H9 (cell line): ENCODE results near the gene SSBP2. TPM values are rescaled to one million over a fixed set of nuclear protein-coding genes. Genes with fewer than 3 reads are reported as not detected.

Experiments used
- DNase-seq: peaks from one replicate; pipeline ENCODE4 v3.0.0-alpha.2; 2017
- H2AFZ ChIP-seq: one replicate; pipeline ENCODE4 v1.6.1; 2013; ENCODE audit warnings: mild to moderate bottlenecking, low read length, control low read depth, moderate library complexity
- H2AK5ac ChIP-seq: 2 replicates; pipeline ENCODE4 v1.6.1; 2013; ENCODE audit warnings: low read length, control low read depth, mixed read lengths; ENCODE audit not compliant: insufficient read length
- H2BK120ac ChIP-seq: one replicate; pipeline ENCODE4 v1.6.1; 2013; ENCODE audit warnings: low read depth, mild to moderate bottlenecking, low read length, control low read depth, inconsistent platforms; ENCODE audit not compliant: poor library complexity, severe bottlenecking
- H2BK12ac ChIP-seq: 2 replicates; pipeline ENCODE4 v1.6.1; 2013; ENCODE audit warnings: low read length, control low read depth, mixed read lengths, low read depth; ENCODE audit not compliant: insufficient read length
- H2BK15ac ChIP-seq: 2 replicates; pipeline ENCODE4 v1.6.1; 2013; ENCODE audit warnings: low read depth, low read length, control low read depth
- H2BK20ac ChIP-seq: one replicate; pipeline ENCODE4 v1.6.1; 2013; ENCODE audit warnings: low read depth, mild to moderate bottlenecking, low read length, control low read depth, inconsistent platforms; ENCODE audit not compliant: poor library complexity, severe bottlenecking
- H2BK5ac ChIP-seq: 2 replicates; pipeline ENCODE4 v1.6.1; 2013; ENCODE audit warnings: low read length, control low read depth, mixed read lengths; ENCODE audit not compliant: insufficient read length
- H3K14ac ChIP-seq: 2 replicates; pipeline ENCODE4 v1.6.1; 2013; ENCODE audit warnings: low read length, control low read depth; ENCODE audit not compliant: insufficient read depth
- H3K18ac ChIP-seq: 2 replicates; pipeline ENCODE4 v1.6.1; 2013; ENCODE audit warnings: low read depth, mild to moderate bottlenecking, mixed read lengths, low read length, control low read depth; ENCODE audit not compliant: insufficient read length
- H3K23ac ChIP-seq: 2 replicates; pipeline ENCODE4 v1.6.1; 2013; ENCODE audit warnings: low read length, control low read depth, mixed read lengths, low read depth; ENCODE audit not compliant: insufficient read length
- H3K23me2 ChIP-seq: 2 replicates; pipeline ENCODE4 v1.6.1; 2013; ENCODE audit warnings: low read depth, mild to moderate bottlenecking, mixed read lengths, low read length, control low read depth; ENCODE audit not compliant: insufficient read length, poor library complexity, severe bottlenecking
- H3K27ac ChIP-seq: 2 replicates; pipeline ENCODE4 v1.5.1; 2013; ENCODE audit warnings: low read length, control low read depth, mixed read lengths, low read depth; ENCODE audit not compliant: insufficient read length
- H3K27me3 ChIP-seq: 2 replicates; pipeline ENCODE4 v1.6.1; 2013; ENCODE audit warnings: low read length, control low read depth, inconsistent platforms; ENCODE audit not compliant: insufficient read depth
- H3K4ac ChIP-seq: 2 replicates; pipeline ENCODE4 v1.6.1; 2013; ENCODE audit warnings: low read depth, mild to moderate bottlenecking, control low read depth, inconsistent platforms, low read length, moderate library complexity
- H3K4me1 ChIP-seq: 2 replicates; pipeline ENCODE4 v1.6.1; 2013; ENCODE audit warnings: low read length, control low read depth, inconsistent platforms; ENCODE audit not compliant: insufficient read depth
- H3K4me2 ChIP-seq: 2 replicates; pipeline ENCODE4 v1.6.1; 2013; ENCODE audit warnings: low read length, control low read depth, mixed read lengths; ENCODE audit not compliant: insufficient read length, insufficient read depth
- H3K56ac ChIP-seq: 2 replicates; pipeline ENCODE4 v1.6.1; 2013; ENCODE audit warnings: low read depth, mild to moderate bottlenecking, mixed read lengths, low read length, control low read depth; ENCODE audit not compliant: insufficient read length
- H3K79me1 ChIP-seq: 2 replicates; pipeline ENCODE4 v1.6.1; 2013; ENCODE audit warnings: low read depth, mild to moderate bottlenecking, moderate library complexity, low read length, control low read depth, inconsistent platforms; ENCODE audit not compliant: insufficient read depth, poor library complexity, severe bottlenecking
- H3K79me2 ChIP-seq: 2 replicates; pipeline ENCODE4 v1.6.1; 2013; ENCODE audit warnings: low read length, control low read depth, inconsistent platforms; ENCODE audit not compliant: insufficient read depth
- H3K9ac ChIP-seq: 2 replicates; pipeline ENCODE4 v1.6.1; 2013; ENCODE audit warnings: low read length, control low read depth, mixed read lengths; ENCODE audit not compliant: insufficient read length; ENCODE audit errors: extremely low read depth
- H3K9me3 ChIP-seq: one replicate; pipeline ENCODE4 v1.6.1; 2013; ENCODE audit warnings: low read depth, low read length, inconsistent platforms; ENCODE audit not compliant: control insufficient read depth
- H3T11ph ChIP-seq: one replicate; pipeline ENCODE4 v1.6.1; 2013; ENCODE audit warnings: mild to moderate bottlenecking, low read length, control low read depth, inconsistent platforms
- H4K20me1 ChIP-seq: one replicate; pipeline ENCODE4 v1.6.1; 2013; ENCODE audit not compliant: control insufficient read depth, insufficient read length, insufficient read depth
- H4K5ac ChIP-seq: 2 replicates; pipeline ENCODE4 v1.6.1; 2013; ENCODE audit warnings: low read depth, mild to moderate bottlenecking, mixed read lengths, low read length, control low read depth; ENCODE audit not compliant: insufficient read length
- H4K8ac ChIP-seq: replicated peaks from 2 replicates; pipeline ENCODE4 v1.6.1; 2013; ENCODE audit warnings: low read length, control low read depth, mixed read lengths, low read depth; ENCODE audit not compliant: insufficient read length
- H4K91ac ChIP-seq: 2 replicates; pipeline ENCODE4 v1.6.1; 2013; ENCODE audit warnings: low read depth, mild to moderate bottlenecking, moderate library complexity, mixed read lengths, low read length, control low read depth; ENCODE audit not compliant: insufficient read length
- H3K27ac Mint-ChIP-seq, 3 experiments: 2 replicates in 2 of 3; 3 replicates in 1 of 3; pipeline ENCODE4 v1.8.0; 2020 to 2021; ENCODE audit warnings: mixed read lengths in 3 of 3, mild to moderate bottlenecking in 1 of 3, moderate library complexity in 1 of 3
- H3K27me3 Mint-ChIP-seq: 2 replicates; pipeline ENCODE4 v1.8.0; 2021; ENCODE audit warnings: low read depth, mild to moderate bottlenecking, moderate library complexity, mixed read lengths
- H3K36me3 Mint-ChIP-seq, 3 experiments: 2 replicates in 2 of 3; 3 replicates in 1 of 3; pipeline ENCODE4 v1.8.0; 2020 to 2021; ENCODE audit warnings: low read depth in 3 of 3, mixed read lengths in 3 of 3; ENCODE audit not compliant: insufficient read depth in 1 of 3
- H3K4me1 Mint-ChIP-seq, 2 experiments: 2 replicates each; pipeline ENCODE4 v1.8.0; 2020; ENCODE audit warnings: mixed read lengths in 2 of 2
- H3K4me3 Mint-ChIP-seq, 2 experiments: 2 replicates in 1 of 2; 3 replicates in 1 of 2; pipeline ENCODE4 v1.8.0; 2020 to 2021; ENCODE audit warnings: mild to moderate bottlenecking in 2 of 2, mixed read lengths in 2 of 2, moderate library complexity in 1 of 2
- H3K9me3 Mint-ChIP-seq, 2 experiments: 2 replicates in 1 of 2; 3 replicates in 1 of 2; pipeline ENCODE4 v1.8.0; 2020; ENCODE audit warnings: mild to moderate bottlenecking in 2 of 2, mixed read lengths in 2 of 2, moderate library complexity in 1 of 2
- CTCF ChIP-seq: fragments of 200-600 bp; sonication (generic); conservative IDR thresholded peaks from 3 replicates; pipeline ENCODE4 v1.8.0; 2021; ENCODE audit warnings: antibody characterized with exemption, mild to moderate bottlenecking
- WGBS: extraction: QIAGEN DNeasy Blood & Tissue Kit; methylation state at CpG from one replicate; pipeline ENCODE4 v1.1.7; 2013; ENCODE audit warnings: missing lambda C conversion rate, low lambda C conversion rate, mixed read lengths; ENCODE audit not compliant: insufficient read length; ENCODE audit errors: extremely low coverage; 5-methylcytosine and 5-hydroxymethylcytosine counted together
- total RNA-seq: library from RNA; stranded (reverse); gene quantifications from 2 replicates; pipeline ENCODE4 v1.2.1, GENCODE V29; 2021

SSBP2 gene
- total RNA-seq, 1 experiment from 2014 or later: 35.6 TPM

- no peak overlapping the region for H4K5ac ChIP-seq
- no peak overlapping the region for H3K4me2 ChIP-seq
- no CpG with 5 or more reads among the region's 4 CpGs for WGBS
- H2BK5ac ChIP-seq: no peak overlapping the region
- no peak overlapping the region for H4K8ac ChIP-seq
- no peaks in the 10 kb centered on the region for H3K79me2 ChIP-seq
- H2AK5ac ChIP-seq: no peak overlapping the region
- no peak overlapping the region for H2BK20ac ChIP-seq
- DNase-seq: no peak
- Mint-ChIP-seq H3K27ac (peak overlapping the region in 1 of 3 experiments; percentile 45; a peak in 1 of 7 replicates), H3K4me1 (peaks cover 21 to 26% of the 10 kb centered on the region in 2 experiments), H3K27me3 (no peaks in the 10 kb centered on the region), H3K4me3 (no peak overlapping the region), H3K36me3 (no peaks in the 10 kb centered on the region; a peak in 1 of 7 replicates), H3K9me3 (no peaks in the 10 kb centered on the region; a peak in 1 of 5 replicates)
- H2BK120ac ChIP-seq: no peak overlapping the region
- H3K56ac ChIP-seq: no peak overlapping the region
- H3K79me1 ChIP-seq: no peaks in the 10 kb centered on the region
- H3T11ph ChIP-seq: no peak overlapping the region
- no peak overlapping the region for H3K9ac ChIP-seq
- H3K23ac ChIP-seq: no peak overlapping the region
- H3K23me2 ChIP-seq: no peaks in the 10 kb centered on the region
- H4K91ac ChIP-seq: no peak overlapping the region
- H4K20me1 ChIP-seq: no peaks in the 10 kb centered on the region
- H3K18ac ChIP-seq: no peak overlapping the region
- no peak overlapping the region for H2BK12ac ChIP-seq
- no peak for TF ChIP-seq CTCF
- H3K9me3 ChIP-seq: no peaks in the 10 kb centered on the region
- H2AFZ ChIP-seq: no peak overlapping the region
- no peaks in the 10 kb centered on the region for H3K4me1 ChIP-seq
- H3K14ac ChIP-seq: no peak overlapping the region
- H3K4ac ChIP-seq: no peak overlapping the region
- H3K27ac ChIP-seq: no peak overlapping the region
- H2BK15ac ChIP-seq: no peak overlapping the region
- no peaks in the 10 kb centered on the region for H3K27me3 ChIP-seq
Measured at GRCh38 chr5:81794226-81794625, 43.3 kb upstream of the SSBP2 start.
